Endothelial cell of umbilical vein (primary cell): ENCODE measurements around the gene INO80B. TPM values are rescaled to one million over a fixed set of nuclear protein-coding genes. Genes with fewer than 3 reads are reported as not detected.
A peak's percentile ranks its signal among the peaks of the same experiment; 100 is the strongest.

Source experiments
- BruUV-seq: library from RNA; stranded (reverse); fragments of 400-500 nt; replicated peaks from 2 replicates; lab custom pipeline; 2021; lab: Mats Ljungman, UMichigan
- CTCF ChIA-PET: fragments of 300-600, 350-600 bp; sonication (Branson Sonifier 250); formaldehyde crosslinking; loops from one replicate; lab custom pipeline; 2021; ENCODE audit warnings: antibody characterized with exemption, inconsistent platforms; lab: Charles Lee
- POLR2A ChIA-PET: fragments of 300-600, 350-600 bp; sonication (Branson Sonifier 250); formaldehyde crosslinking; loops from one replicate; lab custom pipeline; 2021; ENCODE audit warnings: antibody characterized with exemption, inconsistent platforms; lab: Charles Lee
- DNase-seq: peaks from one replicate; pipeline ENCODE4 v3.0.0-alpha.2; 2011; ENCODE audit warnings: low read depth, low spot score
- FAIRE-seq: peaks from 2 replicates; lab custom pipeline; 2011; peaks lifted over from hg19 to GRCh38; lab: Jason Lieb, UNC
- H2AFZ ChIP-seq: 2 replicates; pipeline ENCODE4 v1.6.0; 2012; ENCODE audit warnings: low read depth, low read length, control low read depth, inconsistent platforms
- H3K27ac ChIP-seq: 2 replicates; pipeline ENCODE4 v1.5.1; 2011; ENCODE audit warnings: low read depth, mild to moderate bottlenecking, control low read depth, low read length, moderate library complexity; ENCODE audit not compliant: insufficient read depth
- H3K27me3 ChIP-seq, 2 experiments: 2 replicates each; pipeline versions ENCODE4 v1.6.0 to v1.6.1; 2011; ENCODE audit warnings: low read length in 2 of 2, mixed read lengths in 1 of 2; ENCODE audit not compliant: control insufficient read depth in 2 of 2, insufficient read depth in 2 of 2
- H3K36me3 ChIP-seq, 2 experiments: 2 replicates in 1 of 2; 3 replicates in 1 of 2; pipeline ENCODE4 v1.5.1; 2011; ENCODE audit warnings: low read length in 2 of 2, mild to moderate bottlenecking in 1 of 2, moderate library complexity in 1 of 2; ENCODE audit not compliant: control insufficient read depth in 2 of 2, insufficient read depth in 2 of 2; ENCODE audit errors: extremely low read depth in 1 of 2
- H3K4me1 ChIP-seq: 3 replicates; pipeline ENCODE4 v1.5.1; 2011; ENCODE audit warnings: mild to moderate bottlenecking, low read length; ENCODE audit not compliant: control insufficient read depth, insufficient read depth; ENCODE audit errors: extremely low read depth
- H3K4me2 ChIP-seq: 2 replicates; pipeline ENCODE4 v1.6.1; 2011; ENCODE audit warnings: low read length, control low read depth, mixed read lengths; ENCODE audit not compliant: insufficient read depth
- H3K4me3 ChIP-seq, 3 experiments: fragments of 200-600 bp in 1 of 3; sonication (generic), shearing (Covaris generic) in 1 of 3; replicated peaks in 1 of 3; 2 replicates each; pipeline ENCODE4 v1.5.1; 2011 to 2016; ENCODE audit warnings: control low read depth in 3 of 3, low read length in 3 of 3, mild to moderate bottlenecking in 2 of 3, inconsistent platforms in 1 of 3, low read depth in 1 of 3, moderate library complexity in 1 of 3; ENCODE audit not compliant: insufficient read depth in 1 of 3
- H3K79me2 ChIP-seq: 2 replicates; pipeline ENCODE4 v1.6.0; 2012; ENCODE audit warnings: low read length, inconsistent platforms; ENCODE audit not compliant: control insufficient read depth, insufficient read depth
- H3K9ac ChIP-seq: replicated peaks from 2 replicates; pipeline ENCODE3; 2011; ENCODE audit warnings: low read length, control low read depth; ENCODE audit not compliant: insufficient read depth; ENCODE audit errors: extremely low read depth
- H3K9me1 ChIP-seq: replicated peaks from 3 replicates; pipeline ENCODE4 v1.6.0; 2011; ENCODE audit warnings: mild to moderate bottlenecking, low read length; ENCODE audit not compliant: control insufficient read depth, insufficient read depth; ENCODE audit errors: extremely low read depth
- H3K9me3 ChIP-seq: replicated peaks from 2 replicates; pipeline ENCODE4 v1.5.1; 2012; ENCODE audit warnings: low read length, inconsistent platforms; ENCODE audit not compliant: control insufficient read depth, insufficient read depth
- H4K20me1 ChIP-seq: replicated peaks from 2 replicates; pipeline ENCODE3; 2011; ENCODE audit warnings: mild to moderate bottlenecking, low read length; ENCODE audit not compliant: control insufficient read depth, insufficient read depth; ENCODE audit errors: extremely low read depth
- EZH2 ChIP-seq: IDR thresholded peaks from 2 replicates; pipeline ENCODE4 v1.6.1; 2012; ENCODE audit warnings: borderline replicate concordance, low read depth, mild to moderate bottlenecking, moderate library complexity, low read length, inconsistent platforms; ENCODE audit not compliant: severe bottlenecking
- FOS ChIP-seq: IDR thresholded peaks from 2 replicates; pipeline ENCODE4 v1.6.1; 2011; ENCODE audit warnings: mild to moderate bottlenecking, low read length, moderate library complexity, borderline replicate concordance; ENCODE audit not compliant: insufficient read depth
- GATA2 ChIP-seq: IDR thresholded peaks from 2 replicates; pipeline ENCODE4 v1.7.0; 2011; ENCODE audit warnings: low read depth, mild to moderate bottlenecking, moderate library complexity, mixed read lengths, low read length; ENCODE audit not compliant: insufficient read length, insufficient read depth
- JUN ChIP-seq: IDR thresholded peaks from 2 replicates; pipeline ENCODE4 v1.6.1; 2011; ENCODE audit warnings: borderline replicate concordance, low read depth; ENCODE audit not compliant: insufficient read length, insufficient read depth
- MYC ChIP-seq: IDR thresholded peaks from one replicate; pipeline ENCODE4 v1.6.1; 2011; ENCODE audit warnings: mild to moderate bottlenecking, low read depth, low read length
- POLR2A ChIP-seq: IDR thresholded peaks from 2 replicates; pipeline ENCODE4 v1.6.1; 2012; ENCODE audit warnings: low read depth, mild to moderate bottlenecking, control low read depth, low read length
- POLR2AphosphoS5 ChIP-seq: IDR thresholded peaks from 2 replicates; pipeline ENCODE4 v1.6.1; 2012; ENCODE audit warnings: low read depth, mild to moderate bottlenecking, control low read depth, low read length, moderate library complexity; ENCODE audit not compliant: insufficient read depth
- dilution Hi-C: fragments of 300-500 bp; cut with MboI; formaldehyde crosslinking; loops from one replicate; pipeline ENCODE4 v1.15.0; 2019; ENCODE audit warnings: low sequenced_read_pairs; ENCODE audit not compliant: extremely low pct_ligation_motif_present
- intact Hi-C: fragments of 100-400 bp; cut with micrococcal nuclease; formaldehyde crosslinking; loops from one replicate; pipeline ENCODE4 v1.10.0; 2022
- polyA plus RNA-seq, 4 experiments: library from polyadenylated mRNA; depleted of rRNA in 3 of 4; stranded (reverse) in 3 of 4; unstranded in 1 of 4; fragments of >200 nt; gene quantifications; 2 replicates each; pipeline versions ENCODE4 v1.2.1 to v1.2.3, GENCODE V29; 2011 to 2012; ENCODE audit warnings: missing spikeins in 1 of 4
- total RNA-seq: library from RNA; stranded (reverse); gene quantifications from 2 replicates; pipeline ENCODE4 v1.2.3, GENCODE V29; 2021
- TF ChIP-seq, protein P1 (sequence below): IDR thresholded peaks from 2 replicates; pipeline ENCODE4 v1.6.1; 2011; ENCODE audit not compliant: insufficient read depth, insufficient read length
- TF ChIP-seq, protein P2 (sequence below), 2 donors: IDR thresholded peaks; 1 replicate in 1 of 2; 2 replicates in 1 of 2; pipeline ENCODE4 v1.5.1; 2011; ENCODE audit warnings: low read length in 2 of 2, mild to moderate bottlenecking in 2 of 2, moderate library complexity in 2 of 2, control low read depth in 1 of 2, inconsistent platforms in 1 of 2, low read depth in 1 of 2; ENCODE audit not compliant: insufficient read depth in 1 of 2; ENCODE audit errors: extremely low read depth in 1 of 2

INO80B gene
- total and polyA plus RNA-seq, 2 donors (not counting 3 experiments of a cell fraction or from before 2014, with no cell fraction given): 15.1 to 24.2 TPM

DNA sequence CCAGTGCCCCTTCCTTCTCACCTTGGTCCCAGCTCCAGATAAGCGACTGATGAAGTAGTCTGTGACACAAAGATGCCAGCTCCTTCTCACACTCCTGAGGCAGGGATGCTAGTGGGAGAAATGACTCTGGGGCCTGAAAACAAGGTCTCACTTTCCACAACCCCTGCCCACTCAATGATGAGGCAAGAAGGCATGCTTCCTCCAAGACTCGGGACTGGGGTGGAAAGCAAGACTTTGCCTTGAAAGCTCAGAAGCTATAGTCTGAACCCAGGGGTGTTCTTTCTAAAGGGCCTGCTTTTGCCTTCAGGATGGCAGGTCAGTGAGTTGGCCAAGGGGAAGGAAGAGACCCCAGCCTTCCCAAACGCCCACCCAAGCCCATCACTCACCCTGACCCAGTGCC, 26.5 kb downstream of the INO80B start:
- H3K79me2 ChIP-seq: peaks cover 16% of the 10 kb centered on the region
- CTCF ChIA-PET: interaction anchor here (1.0 to 5.6 kb wide), 9 partner anchors 9 to 107 kb away, joined by 3 to 82 read pairs (median 12); partner anchors contain the start of genes AUP1, HTRA2, INO80B and MRPL53
- FAIRE-seq: no peak
- BruUV-seq: no TSS peak
- H3K36me3 ChIP-seq: peaks cover 0 to 3% of the 10 kb centered on the region in 2 experiments
- dilution Hi-C loops (no loop called here), intact Hi-C loops (no loop called here)
- H3K27ac ChIP-seq: no peak overlapping the region
- H3K4me1 ChIP-seq: peaks cover 13% of the 10 kb centered on the region
- no peaks in the 10 kb centered on the region for H4K20me1 ChIP-seq
- H3K4me3 ChIP-seq: peak overlapping the region; percentile 6 to 79 (median 66)
- POLR2A ChIA-PET: no interaction called here
- H3K9me1 ChIP-seq: no peaks in the 10 kb centered on the region
- no peaks in the 10 kb centered on the region for H3K9me3 ChIP-seq
- no peak overlapping the region for H3K9ac ChIP-seq
- TF ChIP-seq, protein P1, sequence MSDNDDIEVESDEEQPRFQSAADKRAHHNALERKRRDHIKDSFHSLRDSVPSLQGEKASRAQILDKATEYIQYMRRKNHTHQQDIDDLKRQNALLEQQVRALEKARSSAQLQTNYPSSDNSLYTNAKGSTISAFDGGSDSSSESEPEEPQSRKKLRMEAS: no peak
- no peak for TF ChIP-seq POLR2A
- no peak for TF ChIP-seq EZH2
- TF ChIP-seq, protein P2, sequence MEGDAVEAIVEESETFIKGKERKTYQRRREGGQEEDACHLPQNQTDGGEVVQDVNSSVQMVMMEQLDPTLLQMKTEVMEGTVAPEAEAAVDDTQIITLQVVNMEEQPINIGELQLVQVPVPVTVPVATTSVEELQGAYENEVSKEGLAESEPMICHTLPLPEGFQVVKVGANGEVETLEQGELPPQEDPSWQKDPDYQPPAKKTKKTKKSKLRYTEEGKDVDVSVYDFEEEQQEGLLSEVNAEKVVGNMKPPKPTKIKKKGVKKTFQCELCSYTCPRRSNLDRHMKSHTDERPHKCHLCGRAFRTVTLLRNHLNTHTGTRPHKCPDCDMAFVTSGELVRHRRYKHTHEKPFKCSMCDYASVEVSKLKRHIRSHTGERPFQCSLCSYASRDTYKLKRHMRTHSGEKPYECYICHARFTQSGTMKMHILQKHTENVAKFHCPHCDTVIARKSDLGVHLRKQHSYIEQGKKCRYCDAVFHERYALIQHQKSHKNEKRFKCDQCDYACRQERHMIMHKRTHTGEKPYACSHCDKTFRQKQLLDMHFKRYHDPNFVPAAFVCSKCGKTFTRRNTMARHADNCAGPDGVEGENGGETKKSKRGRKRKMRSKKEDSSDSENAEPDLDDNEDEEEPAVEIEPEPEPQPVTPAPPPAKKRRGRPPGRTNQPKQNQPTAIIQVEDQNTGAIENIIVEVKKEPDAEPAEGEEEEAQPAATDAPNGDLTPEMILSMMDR (IDR thresholded peaks at IDR 0.05; ENCODE audit: extremely low read depth in 1 of 2, insufficient read depth in 1 of 2, low read depth in 1 of 2, low read length in 2 of 2): no peak
- no peak for TF ChIP-seq FOS
- TF ChIP-seq POLR2AphosphoS5: no peak
- no peak for TF ChIP-seq JUN
- no peak for TF ChIP-seq MYC
- no peak for TF ChIP-seq GATA2
- H3K27me3 ChIP-seq: no peaks in the 10 kb centered on the region
- H2AFZ ChIP-seq: no peak overlapping the region
- H3K4me2 ChIP-seq: peak overlapping the region; percentile 68
- no peak for DNase-seq
